HG02973 (cell line): ENCODE measurements around the gene COA6.
A peak's percentile ranks its signal among the peaks of the same experiment; 100 is the strongest.

ENCODE experiments used
- ATAC-seq: cut with Tn5 transposase; IDR thresholded peaks from one replicate; pipeline ENCODE4 v1.9.1; 2021; ENCODE audit warnings: moderate library complexity; ENCODE audit not compliant: unreplicated experiment

The COA6 gene

GRCh38 chr1:234408757-234409156, 35.5 kb downstream of the COA6 start:
- ATAC-seq: no peak

GRCh38 chr1:234409328-234409727, 36.1 kb downstream of the COA6 start:
- no peak for ATAC-seq

- ATAC-seq: no peak
Measured at GRCh38 chr1:234412830-234413229, 39.6 kb downstream of the COA6 start.

- no peak for ATAC-seq
Measured at GRCh38 chr1:234413485-234413884, 40.2 kb downstream of the COA6 start.

GRCh38 chr1:234413990-234414389, 40.7 kb downstream of the COA6 start:
- no peak for ATAC-seq

- ATAC-seq: no peak
Measured at GRCh38 chr1:234427950-234428646, 54.8 kb downstream of the COA6 start.

GRCh38 chr1:234429434-234429806, 56.2 kb downstream of the COA6 start:
- ATAC-seq: no peak

- no peak for ATAC-seq
Measured at GRCh38 chr1:234430691-234431090, 57.4 kb downstream of the COA6 start.

- no peak for ATAC-seq
Measured at GRCh38 chr1:234431255-234431654, 58.0 kb downstream of the COA6 start.

- peak; percentile 74 for ATAC-seq
Measured at GRCh38 chr1:234433563-234434285, 60.5 kb downstream of the COA6 start.
